ENCODE measurements around the gene FCHSD1. TPM values are rescaled to one million over a fixed set of nuclear protein-coding genes. Genes with fewer than 3 reads are reported as not detected.

Gene FCHSD1
- total and polyA plus RNA-seq, 4 donors = 12.2 to 23.2 (median 17.7) TPM

- no peak overlapping the region for H3K9ac ChIP-seq (ENCODE audit: insufficient read depth in 1 of 2, low read length in 2 of 2)
- peaks cover 0 to 13% (median 0%) of the 10 kb centered on the region in 5 donors for H3K4me1 ChIP-seq (ENCODE audit: control insufficient read depth in 5 of 5, insufficient read depth in 5 of 5, low read length in 5 of 5)
- no peak overlapping the region for H3K27ac ChIP-seq (ENCODE audit: low read depth in 1 of 2, low read length in 1 of 2)
- WGBS, 2 donors = 94 to 98% methylated on average over 17 of the region's 17 CpGs
- no peaks in the 10 kb centered on the region for H3K27me3 ChIP-seq (ENCODE audit: control insufficient read depth in 3 of 3, insufficient read depth in 3 of 3, low read length in 2 of 3)
- peaks cover 4 to 16% (median 11%) of the 10 kb centered on the region in 4 donors for H3K36me3 ChIP-seq (ENCODE audit: control insufficient read depth in 4 of 4, insufficient read depth in 4 of 4, low read length in 4 of 4)
- ATAC-seq (ENCODE audit: insufficient read depth, low FRiP score) = no peak
- no peak overlapping the region for H3K4me3 ChIP-seq
- DNase-seq = no peak
- no peaks in the 10 kb centered on the region for H3K9me3 ChIP-seq (ENCODE audit: control insufficient read depth in 4 of 4, insufficient read depth in 3 of 4, low read length in 3 of 4)
- TF ChIP-seq CTCF (IDR thresholded peaks at IDR 0.05; ENCODE audit: control extremely low read depth, extremely low read depth) = no peak
Measured at GRCh38 chr5:141649056-141649688, 2.0 kb downstream of the FCHSD1 start.

GRCh38 chr5:141647851-141648250, 3.4 kb downstream of the FCHSD1 start:
- Histone ChIP-seq H3K9me3 (ENCODE audit: control insufficient read depth in 4 of 4, insufficient read depth in 3 of 4, low read length in 3 of 4) (no peaks in the 10 kb centered on the region), H3K36me3 (ENCODE audit: control insufficient read depth in 4 of 4, insufficient read depth in 4 of 4, low read length in 4 of 4) (peaks cover 0 to 13% (median 10%) of the 10 kb centered on the region in 4 donors), H3K27me3 (ENCODE audit: control insufficient read depth in 3 of 3, insufficient read depth in 3 of 3, low read length in 2 of 3) (no peaks in the 10 kb centered on the region), H3K4me3 (no peak overlapping the region), H3K27ac (ENCODE audit: low read depth in 1 of 2, low read length in 1 of 2) (no peak overlapping the region), H3K4me1 (ENCODE audit: control insufficient read depth in 5 of 5, insufficient read depth in 5 of 5, low read length in 5 of 5) (peaks cover 0 to 13% (median 0%) of the 10 kb centered on the region in 5 donors), H3K9ac (ENCODE audit: insufficient read depth in 1 of 2, low read length in 2 of 2) (no peak overlapping the region)
- no peak for TF ChIP-seq CTCF (IDR thresholded peaks at IDR 0.05; ENCODE audit: control extremely low read depth, extremely low read depth)
- 90 to 95% methylated on average over 3 of the region's 3 CpGs for whole genome bisulfite sequencing, 2 donors
- ATAC-seq (ENCODE audit: insufficient read depth, low FRiP score) (no peak), DNase-seq (no peak)

GRCh38 chr5:141647242-141647641, 4.0 kb downstream of the FCHSD1 start:
- no peak for DNase-seq

More at GRCh38 chr5:141647242-141647641, 4.0 kb downstream of the FCHSD1 start:
- Histone ChIP-seq H3K4me1 (ENCODE audit: control insufficient read depth in 5 of 5, insufficient read depth in 5 of 5, low read length in 5 of 5) (peaks cover 0 to 13% (median 0%) of the 10 kb centered on the region in 5 donors), H3K4me3 (no peak overlapping the region), H3K9me3 (ENCODE audit: control insufficient read depth in 4 of 4, insufficient read depth in 3 of 4, low read length in 3 of 4) (no peaks in the 10 kb centered on the region), H3K36me3 (ENCODE audit: control insufficient read depth in 4 of 4, insufficient read depth in 4 of 4, low read length in 4 of 4) (peaks cover 0 to 14% (median 9%) of the 10 kb centered on the region in 4 donors), H3K9ac (ENCODE audit: insufficient read depth in 1 of 2, low read length in 2 of 2) (no peak overlapping the region), H3K27ac (ENCODE audit: low read depth in 1 of 2, low read length in 1 of 2) (no peak overlapping the region), H3K27me3 (ENCODE audit: control insufficient read depth in 3 of 3, insufficient read depth in 3 of 3, low read length in 2 of 3) (no peaks in the 10 kb centered on the region)
- TF ChIP-seq CTCF (IDR thresholded peaks at IDR 0.05; ENCODE audit: control extremely low read depth, extremely low read depth) = no peak
- WGBS, 2 donors = 87 to 97% methylated on average over 5 of the region's 5 CpGs
- no peak for ATAC-seq (ENCODE audit: insufficient read depth, low FRiP score)

Measured in lung (tissue), 12 donors.